Muscle layer of duodenum (tissue), 2 donors: Measurements from ENCODE around the gene CIRBP.

Experiments
- H3K27ac ChIP-seq: one replicate; pipeline ENCODE4 v1.7.0; 2013; ENCODE audit warnings: mild to moderate bottlenecking, low read length
- H3K27me3 ChIP-seq: one replicate; pipeline ENCODE4 v1.7.0; 2013; ENCODE audit warnings: low read depth, mild to moderate bottlenecking, control low read depth, low read length
- H3K36me3 ChIP-seq, 2 donors: one replicate each; pipeline ENCODE4 v1.7.0; 2013; ENCODE audit warnings: low read length in 2 of 2, control low read depth in 1 of 2, mild to moderate bottlenecking in 1 of 2; ENCODE audit not compliant: insufficient read depth in 2 of 2, control insufficient read depth in 1 of 2
- H3K4me1 ChIP-seq, 2 donors: one replicate each; pipeline ENCODE4 v1.7.0; 2013; ENCODE audit warnings: low read length in 2 of 2, mild to moderate bottlenecking in 2 of 2, control low read depth in 1 of 2, moderate library complexity in 1 of 2; ENCODE audit not compliant: insufficient read depth in 2 of 2, control insufficient read depth in 1 of 2
- H3K4me3 ChIP-seq, 2 donors: one replicate each; pipeline ENCODE4 v1.7.0; 2013; ENCODE audit warnings: low read length in 2 of 2, low read depth in 1 of 2, mild to moderate bottlenecking in 1 of 2
- H3K9me3 ChIP-seq, 2 donors: one replicate each; pipeline ENCODE4 v1.7.0; 2013; ENCODE audit warnings: low read length in 2 of 2, control low read depth in 1 of 2, mild to moderate bottlenecking in 1 of 2; ENCODE audit not compliant: control insufficient read depth in 1 of 2
- donor health status: healthy.

Gene CIRBP

DNA sequence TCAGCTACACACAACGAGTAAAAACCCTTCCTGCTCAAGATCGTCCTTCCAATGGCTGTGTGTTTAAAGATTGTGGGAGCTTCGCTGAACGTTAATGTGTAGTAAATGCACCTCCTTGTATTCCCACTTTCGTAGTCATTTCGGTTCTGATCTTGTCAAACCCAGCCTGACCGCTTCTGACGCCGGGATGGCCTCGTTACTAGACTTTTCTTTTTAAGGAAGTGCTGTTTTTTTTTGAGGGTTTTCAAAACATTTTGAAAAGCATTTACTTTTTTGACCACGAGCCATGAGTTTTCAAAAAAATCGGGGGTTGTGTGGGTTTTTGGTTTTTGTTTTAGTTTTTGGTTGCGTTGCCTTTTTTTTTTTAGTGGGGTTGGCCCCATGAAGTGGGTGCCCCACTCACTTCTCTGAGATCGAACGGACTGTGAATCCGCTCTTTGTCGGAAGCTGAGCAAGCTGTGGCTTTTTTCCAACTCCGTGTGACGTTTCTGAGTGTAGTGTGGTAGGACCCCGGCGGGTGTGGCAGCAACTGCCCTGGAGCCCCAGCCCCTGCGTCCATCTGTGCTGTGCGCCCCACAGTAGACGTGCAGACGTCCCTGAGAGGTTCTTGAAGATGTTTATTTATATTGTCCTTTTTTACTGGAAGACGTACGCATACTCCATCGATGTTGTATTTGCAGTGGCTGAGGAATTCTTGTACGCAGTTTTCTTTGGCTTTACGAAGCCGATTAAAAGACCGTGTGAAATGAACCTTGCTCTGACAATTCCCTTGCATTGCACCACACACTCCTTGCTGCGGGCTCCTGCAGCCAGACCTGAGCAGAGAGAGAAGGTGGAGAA lies 3.5 kb downstream of the CIRBP start:
- H3K4me3 ChIP-seq = peak overlapping the region in 1 of 2 donors; percentile 95
- H3K4me1 ChIP-seq = peaks cover 22 to 78% of the 10 kb centered on the region in 2 donors
- H3K27me3 ChIP-seq = no peaks in the 10 kb centered on the region
- H3K36me3 ChIP-seq = peaks cover 35 to 43% of the 10 kb centered on the region in 2 donors
- H3K9me3 ChIP-seq = no peaks in the 10 kb centered on the region
- no peak overlapping the region for H3K27ac ChIP-seq

DNA sequence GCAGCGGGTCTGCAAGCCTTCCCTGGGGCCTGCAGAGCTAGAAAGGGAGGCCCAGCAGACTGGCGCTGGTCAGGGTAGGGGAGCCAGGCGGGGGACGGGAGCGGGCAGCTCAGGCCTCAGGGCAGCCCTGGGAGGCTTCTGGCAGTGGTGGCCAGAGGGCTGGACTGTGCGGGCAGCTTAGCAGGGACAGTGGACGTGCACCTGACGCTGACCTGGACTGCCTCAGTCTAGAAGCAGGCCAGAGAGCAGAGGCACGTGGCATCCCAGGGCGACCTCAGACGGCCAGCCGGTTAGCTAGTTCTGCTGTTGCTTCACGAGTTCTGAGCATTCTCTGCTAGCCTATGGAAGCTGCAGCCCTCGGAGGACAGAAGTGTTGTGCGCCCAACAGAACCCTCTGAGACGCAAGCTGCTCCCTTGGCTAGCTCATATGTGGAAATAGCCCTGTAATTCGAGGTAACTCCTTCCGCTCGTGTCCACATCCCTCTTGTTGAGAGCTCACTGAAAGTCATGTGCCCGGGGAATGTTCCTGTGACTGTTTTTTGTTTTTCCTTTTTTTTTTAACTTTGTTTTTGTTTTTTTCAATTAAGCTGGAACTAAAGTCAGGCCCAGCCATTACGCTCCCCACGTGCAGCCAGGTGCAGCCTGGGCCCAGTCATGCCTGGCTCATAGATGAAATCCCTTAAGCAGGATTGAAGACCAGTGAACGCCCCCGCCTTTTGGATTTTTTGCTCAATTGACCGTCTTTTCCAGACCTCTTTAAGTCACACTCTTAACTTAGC lies 4.3 kb downstream of the CIRBP start:
- no peak overlapping the region for H3K27ac ChIP-seq
- H3K27me3 ChIP-seq = no peaks in the 10 kb centered on the region
- H3K9me3 ChIP-seq = no peaks in the 10 kb centered on the region
- H3K4me3 ChIP-seq = peak overlapping the region in 1 of 2 donors; percentile 95
- H3K36me3 ChIP-seq = peaks cover 35 to 43% of the 10 kb centered on the region in 2 donors
- peaks cover 22 to 70% of the 10 kb centered on the region in 2 donors for H3K4me1 ChIP-seq

DNA sequence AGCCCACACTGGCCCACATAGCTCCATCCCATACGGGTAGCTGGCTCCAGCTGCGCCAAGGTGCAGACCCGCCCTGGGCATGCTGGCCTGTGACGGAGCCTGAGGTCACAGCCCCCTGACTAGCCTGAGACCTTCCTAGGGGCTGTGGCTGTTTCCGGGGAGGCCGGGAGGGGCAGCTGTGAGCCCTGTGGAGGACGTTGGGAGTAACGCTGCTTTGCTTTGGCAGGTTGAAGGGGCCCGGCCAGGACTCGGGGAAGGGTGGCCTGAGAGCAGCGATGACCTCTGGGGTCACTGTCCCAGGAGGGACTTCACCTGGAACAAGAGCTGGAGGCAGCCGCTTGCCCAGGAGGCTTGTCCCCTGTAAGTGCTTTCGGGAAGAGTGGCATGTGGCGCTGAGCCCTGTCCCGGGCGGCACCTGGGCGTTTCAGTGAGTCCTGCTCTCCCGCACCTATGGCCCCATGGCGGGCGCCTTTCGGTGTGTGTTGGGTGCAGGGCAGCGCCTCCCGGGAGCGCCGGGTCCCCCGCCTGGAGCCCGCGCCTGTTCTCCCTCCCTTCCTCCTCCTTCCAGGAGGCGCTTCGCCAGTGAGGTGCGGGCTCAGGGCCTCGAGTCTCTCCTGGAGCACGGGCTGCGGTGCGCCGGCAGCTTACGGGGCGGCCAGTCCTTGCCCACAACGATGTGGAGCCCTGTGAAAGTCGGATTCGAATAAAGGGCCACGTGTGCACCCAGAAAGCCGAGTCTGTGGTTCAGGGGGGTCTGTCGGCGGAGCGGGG lies 5.1 kb downstream of the CIRBP start:
- Histone ChIP-seq H3K4me3 (peak overlapping the region in 1 of 2 donors; percentile 71), H3K4me1 (peaks cover 18 to 65% of the 10 kb centered on the region in 2 donors), H3K9me3 (no peaks in the 10 kb centered on the region), H3K27ac (no peak overlapping the region), H3K36me3 (peaks cover 39 to 49% of the 10 kb centered on the region in 2 donors), H3K27me3 (no peaks in the 10 kb centered on the region)

DNA sequence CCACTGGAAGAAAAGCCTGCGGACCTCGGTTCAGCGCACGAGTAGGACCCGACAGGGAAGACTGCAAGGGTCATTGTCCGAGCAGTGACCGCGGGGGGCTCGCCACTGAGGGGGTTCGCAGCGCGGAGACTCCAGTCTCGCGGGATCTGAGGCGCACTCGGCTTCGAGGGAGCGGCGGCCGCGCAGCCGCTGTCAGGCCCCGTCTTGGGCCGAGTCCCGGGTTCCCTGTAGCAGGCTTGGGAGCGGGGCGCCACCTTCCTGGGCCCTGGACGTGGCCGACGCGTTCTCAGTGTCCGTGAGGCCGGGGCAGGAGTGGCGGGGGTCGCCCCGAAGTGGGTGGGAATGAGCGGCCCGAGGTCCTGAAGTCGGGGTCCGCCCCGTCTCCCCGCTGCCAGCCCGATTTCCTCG lies 5.7 kb downstream of the CIRBP start:
- peaks cover 18 to 63% of the 10 kb centered on the region in 2 donors for H3K4me1 ChIP-seq
- no peaks in the 10 kb centered on the region for H3K27me3 ChIP-seq
- H3K27ac ChIP-seq = no peak overlapping the region
- H3K36me3 ChIP-seq = peaks cover 42 to 46% of the 10 kb centered on the region in 2 donors
- peak overlapping the region; percentile 11 to 71 for H3K4me3 ChIP-seq
- no peaks in the 10 kb centered on the region for H3K9me3 ChIP-seq

DNA sequence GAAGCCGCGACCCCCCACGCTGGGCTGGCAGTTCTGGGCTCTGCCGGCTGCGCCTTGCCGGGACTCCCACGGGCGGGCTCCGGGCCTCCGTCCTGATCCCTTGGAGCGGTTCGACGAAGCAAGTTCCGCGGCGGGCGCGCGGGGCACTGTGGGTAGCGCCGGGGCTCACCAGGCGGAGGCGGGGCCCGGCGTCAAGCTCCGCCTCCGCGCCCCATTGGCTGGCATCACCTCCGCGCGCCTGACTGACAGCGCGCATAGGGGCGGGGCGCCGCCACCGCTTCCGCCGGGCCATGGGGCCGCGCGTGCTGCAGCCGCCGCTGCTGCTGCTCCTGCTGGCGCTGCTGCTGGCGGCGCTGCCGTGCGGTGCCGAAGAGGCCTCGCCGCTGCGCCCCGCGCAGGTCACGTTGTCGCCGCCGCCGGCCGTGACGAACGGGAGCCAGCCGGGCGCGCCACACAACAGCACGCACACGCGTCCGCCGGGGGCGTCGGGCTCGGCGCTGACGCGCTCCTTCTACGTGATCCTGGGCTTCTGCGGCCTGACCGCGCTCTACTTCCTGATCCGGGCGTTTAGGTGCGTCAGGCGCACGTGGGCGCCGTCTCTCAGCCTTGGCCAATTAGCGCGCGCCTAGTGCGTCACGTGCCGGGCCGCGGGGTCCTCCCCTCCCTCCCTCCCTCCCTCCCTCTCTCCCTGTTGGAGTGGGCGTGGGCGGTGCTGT lies 6.3 kb downstream of the CIRBP start, which contains the start of gene FAM174C:
TSS of gene FAM174C (plus strand) at position 271 of the 716 bp plus-strand sequence. CDS start at position 291, 20 bp downstream.
- Histone ChIP-seq H3K36me3 (peaks cover 42 to 46% of the 10 kb centered on the region in 2 donors), H3K4me3 (peak within 1 kb of the TSS; percentile 57 to 71), H3K27me3 (no peaks in the 10 kb centered on the region), H3K27ac (peak within 1 kb of the TSS; percentile 87), H3K4me1 (peaks cover 18 to 57% of the 10 kb centered on the region in 2 donors), H3K9me3 (no peaks in the 10 kb centered on the region)

DNA sequence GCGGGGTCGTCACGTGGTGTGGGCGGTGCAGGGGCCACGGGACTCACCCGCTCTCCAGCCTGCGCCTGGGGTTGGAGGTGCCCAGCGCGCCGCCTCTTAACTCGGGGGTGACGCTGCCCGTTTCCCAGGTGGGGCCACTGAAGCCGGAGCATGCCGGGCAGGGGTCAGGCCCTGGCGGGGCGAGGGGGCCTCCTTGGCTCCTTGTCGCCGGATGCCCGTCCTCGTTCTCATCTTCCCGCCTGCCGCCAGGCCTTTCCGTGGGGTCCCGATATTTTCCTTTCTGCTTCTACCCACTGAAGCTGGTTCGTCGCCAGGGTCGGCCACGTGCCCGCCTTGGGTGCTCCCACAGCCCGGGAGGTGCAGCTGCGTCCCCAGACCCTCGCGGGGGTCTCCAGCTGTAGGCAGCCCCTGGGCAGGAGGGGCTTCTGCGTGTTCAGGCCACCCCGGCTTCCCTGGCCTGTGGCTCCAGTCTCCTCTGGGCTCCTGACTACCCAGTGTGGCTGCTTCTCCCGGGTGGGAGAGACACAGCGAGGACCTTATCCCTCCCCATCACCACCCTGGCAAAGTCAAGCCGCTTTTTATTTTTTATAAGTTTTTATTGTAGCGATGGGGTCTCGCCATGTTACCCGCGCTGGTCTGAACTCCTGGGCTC lies 7.0 kb downstream of the CIRBP start:
- H3K9me3 ChIP-seq = no peaks in the 10 kb centered on the region
- peak overlapping the region; percentile 57 to 71 for H3K4me3 ChIP-seq
- H3K4me1 ChIP-seq = peaks cover 11 to 50% of the 10 kb centered on the region in 2 donors
- H3K27ac ChIP-seq = peak overlapping the region; percentile 87
- peaks cover 37 to 46% of the 10 kb centered on the region in 2 donors for H3K36me3 ChIP-seq
- H3K27me3 ChIP-seq = no peaks in the 10 kb centered on the region

DNA sequence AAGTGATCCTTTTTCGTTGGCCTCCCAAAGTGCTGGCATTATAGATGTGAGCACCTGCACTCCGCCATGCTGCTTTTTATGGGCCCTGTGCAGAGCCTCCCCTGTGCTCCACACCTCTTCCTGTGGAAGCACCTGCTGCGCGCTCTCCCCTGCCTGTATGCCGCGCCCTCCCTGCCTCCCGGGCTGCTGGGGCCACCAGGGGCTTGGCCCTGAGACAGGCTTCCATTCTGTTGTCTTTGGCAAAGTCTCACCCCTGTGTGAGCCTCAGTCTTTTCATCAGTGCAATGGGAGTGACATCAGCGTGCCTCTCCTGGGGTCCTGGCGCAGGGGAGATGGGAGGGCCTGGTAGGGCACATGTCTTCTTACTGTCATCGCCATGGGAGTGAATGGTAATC lies 7.5 kb downstream of the CIRBP start:
- Histone ChIP-seq H3K36me3 (peaks cover 32 to 42% of the 10 kb centered on the region in 2 donors), H3K27ac (peak overlapping the region; percentile 87), H3K27me3 (no peaks in the 10 kb centered on the region), H3K4me1 (peaks cover 6 to 45% of the 10 kb centered on the region in 2 donors), H3K4me3 (peak overlapping the region; percentile 57 to 71), H3K9me3 (no peaks in the 10 kb centered on the region)

DNA sequence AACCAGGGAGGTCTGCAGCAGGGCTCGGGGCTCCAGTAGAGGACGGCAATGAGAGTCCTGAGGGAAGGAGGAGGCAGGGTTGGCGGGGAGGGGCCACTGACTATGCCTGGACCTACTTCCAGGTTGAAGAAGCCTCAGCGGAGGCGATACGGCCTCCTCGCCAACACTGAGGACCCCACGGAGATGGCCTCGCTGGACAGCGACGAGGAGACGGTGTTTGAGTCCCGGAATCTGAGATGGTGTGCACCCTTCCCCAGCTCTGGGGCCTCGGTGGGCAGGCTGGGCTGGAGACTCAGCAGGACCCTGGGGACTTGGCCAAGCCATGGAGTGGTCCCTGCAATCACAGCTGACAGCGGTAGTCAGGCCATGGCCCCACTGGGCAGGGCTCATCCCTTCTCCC lies 7.9 kb downstream of the CIRBP start:
- H3K4me3 ChIP-seq = no peak overlapping the region
- H3K4me1 ChIP-seq = peaks cover 2 to 41% of the 10 kb centered on the region in 2 donors
- H3K27me3 ChIP-seq = no peaks in the 10 kb centered on the region
- H3K36me3 ChIP-seq = peaks cover 28 to 38% of the 10 kb centered on the region in 2 donors
- H3K27ac ChIP-seq = no peak overlapping the region
- H3K9me3 ChIP-seq = no peaks in the 10 kb centered on the region

DNA sequence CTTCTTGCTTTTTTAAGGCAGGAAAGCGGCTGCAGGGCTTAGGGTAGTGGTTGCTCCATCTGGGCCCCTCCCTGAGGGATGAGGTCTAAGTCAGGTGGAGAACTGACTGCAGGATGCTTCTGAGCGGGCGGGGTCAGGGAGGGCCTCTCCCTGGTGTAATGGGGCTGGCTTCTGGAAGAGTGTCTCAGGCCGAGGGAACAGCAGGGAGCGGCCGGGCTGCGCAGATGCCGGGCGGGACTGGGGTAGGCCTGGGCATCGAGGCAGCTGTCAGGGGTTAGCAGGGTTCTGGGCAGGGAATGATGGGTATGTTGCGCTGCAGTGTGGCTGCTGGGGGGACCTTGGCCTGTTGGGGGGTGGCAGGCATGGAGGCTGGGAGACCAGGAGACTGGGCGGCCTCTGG lies 8.9 kb downstream of the CIRBP start:
- Histone ChIP-seq H3K9me3 (no peaks in the 10 kb centered on the region), H3K4me1 (peaks cover 0 to 31% of the 10 kb centered on the region in 2 donors), H3K4me3 (no peak overlapping the region), H3K27ac (no peak overlapping the region), H3K27me3 (peaks cover under 1% of the 10 kb centered on the region), H3K36me3 (peaks cover 18 to 29% of the 10 kb centered on the region in 2 donors)
